AG09319 (cell line): Measurements from ENCODE around the gene VANGL2.

ENCODE experiments used
- DNase-seq: peaks from one replicate; pipeline ENCODE4 v3.0.0-alpha.2; 2010; ENCODE audit warnings: low read depth; ENCODE audit errors: extremely low read depth
- TF ChIP-seq, protein P1 (sequence below): IDR thresholded peaks from 2 replicates; pipeline ENCODE4 v1.5.1; 2011; ENCODE audit warnings: low read depth, mild to moderate bottlenecking, inconsistent platforms, low read length, moderate library complexity

The VANGL2 gene

DNA sequence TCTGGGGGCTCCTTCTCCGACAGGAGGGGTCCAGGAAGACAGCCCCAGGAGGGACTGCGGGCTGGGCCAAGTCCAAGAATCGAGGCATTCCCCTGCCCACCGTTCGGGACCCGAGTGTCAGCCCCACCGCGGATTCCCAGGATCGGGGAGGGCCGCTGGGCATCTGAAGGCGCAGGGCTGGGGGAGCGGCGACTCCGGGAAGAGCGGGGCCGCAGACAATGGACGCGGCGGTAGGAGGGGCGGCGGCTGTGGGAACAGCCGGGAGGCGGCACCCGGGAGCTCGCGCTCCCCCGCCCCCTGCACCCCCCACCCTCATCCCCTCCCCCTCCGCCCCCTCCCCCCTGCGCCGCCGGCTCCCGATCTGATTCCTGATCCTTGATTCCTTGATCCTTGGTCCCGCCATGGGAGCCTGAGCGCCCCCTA, at the start of gene VANGL2:
Gene VANGL2 (plus strand): TSS at position 342 of the 423 bp plus-strand sequence. CDS start 15,274 bp downstream, outside the sequence.
- TF ChIP-seq, protein P1, sequence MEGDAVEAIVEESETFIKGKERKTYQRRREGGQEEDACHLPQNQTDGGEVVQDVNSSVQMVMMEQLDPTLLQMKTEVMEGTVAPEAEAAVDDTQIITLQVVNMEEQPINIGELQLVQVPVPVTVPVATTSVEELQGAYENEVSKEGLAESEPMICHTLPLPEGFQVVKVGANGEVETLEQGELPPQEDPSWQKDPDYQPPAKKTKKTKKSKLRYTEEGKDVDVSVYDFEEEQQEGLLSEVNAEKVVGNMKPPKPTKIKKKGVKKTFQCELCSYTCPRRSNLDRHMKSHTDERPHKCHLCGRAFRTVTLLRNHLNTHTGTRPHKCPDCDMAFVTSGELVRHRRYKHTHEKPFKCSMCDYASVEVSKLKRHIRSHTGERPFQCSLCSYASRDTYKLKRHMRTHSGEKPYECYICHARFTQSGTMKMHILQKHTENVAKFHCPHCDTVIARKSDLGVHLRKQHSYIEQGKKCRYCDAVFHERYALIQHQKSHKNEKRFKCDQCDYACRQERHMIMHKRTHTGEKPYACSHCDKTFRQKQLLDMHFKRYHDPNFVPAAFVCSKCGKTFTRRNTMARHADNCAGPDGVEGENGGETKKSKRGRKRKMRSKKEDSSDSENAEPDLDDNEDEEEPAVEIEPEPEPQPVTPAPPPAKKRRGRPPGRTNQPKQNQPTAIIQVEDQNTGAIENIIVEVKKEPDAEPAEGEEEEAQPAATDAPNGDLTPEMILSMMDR: no peak
- no peak for DNase-seq

DNA sequence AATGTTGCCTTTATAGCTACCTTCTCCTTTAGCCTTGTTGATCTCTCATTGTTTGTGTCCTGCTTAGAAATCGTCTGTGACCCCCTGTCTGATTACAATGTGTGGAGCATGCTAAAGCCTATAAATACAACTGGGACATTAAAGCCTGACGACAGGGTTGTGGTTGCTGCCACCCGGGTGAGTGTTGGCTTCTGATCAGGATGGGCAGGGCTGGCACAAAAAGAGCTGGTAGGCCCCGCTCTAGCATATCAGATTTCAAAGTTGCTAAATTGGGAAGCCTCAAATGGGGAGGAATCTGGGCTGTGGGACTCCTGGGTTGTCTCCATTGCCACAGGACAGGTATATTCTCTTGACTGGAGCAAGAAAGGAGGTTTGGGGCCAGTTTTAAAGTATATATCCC, 48.7 kb upstream of the VANGL2 start:
- TF ChIP-seq, protein P1: no peak
- no peak for DNase-seq

DNA sequence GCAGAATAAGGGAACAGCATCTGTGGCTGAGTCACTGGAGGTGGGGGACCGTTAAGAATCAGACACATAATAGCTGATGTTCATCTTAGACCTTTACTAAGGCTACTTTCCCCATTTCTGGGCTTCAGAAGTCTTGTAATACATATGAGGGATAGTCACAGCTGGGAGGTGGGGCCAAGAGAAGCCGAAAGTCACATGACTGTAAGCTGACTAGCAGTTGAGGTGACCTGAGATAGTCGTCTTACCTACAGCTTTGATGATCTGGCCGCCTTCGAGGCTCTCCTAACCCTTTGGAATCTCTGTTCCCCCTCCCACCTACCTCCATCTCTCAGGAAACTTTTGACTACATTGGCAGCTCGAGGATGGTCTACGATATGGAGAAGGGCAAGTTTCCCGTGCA, 47.8 kb upstream of the VANGL2 start:
- TF ChIP-seq, protein P1: no peak
- no peak for DNase-seq

DNA sequence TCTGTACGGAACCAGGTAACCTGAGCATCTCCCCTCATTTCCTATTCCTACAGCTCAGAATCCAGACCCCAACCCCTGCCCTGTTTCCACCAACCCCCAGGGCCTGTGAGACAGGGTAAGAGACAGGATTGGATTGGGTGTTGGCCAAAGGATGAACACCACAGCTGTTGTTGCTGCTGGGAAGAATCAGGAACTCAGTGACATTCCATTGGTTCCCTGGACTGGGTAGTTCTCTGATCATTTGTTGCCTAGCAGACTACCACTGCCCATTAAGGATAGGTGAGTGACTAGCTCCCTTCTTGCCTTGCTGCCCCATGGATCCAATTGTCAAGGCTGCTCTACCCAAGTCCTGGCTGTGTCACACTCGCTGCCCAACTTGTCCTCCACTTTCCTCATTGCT, 47.1 kb upstream of the VANGL2 start:
- TF ChIP-seq, protein P1: no peak
- no peak for DNase-seq

DNA sequence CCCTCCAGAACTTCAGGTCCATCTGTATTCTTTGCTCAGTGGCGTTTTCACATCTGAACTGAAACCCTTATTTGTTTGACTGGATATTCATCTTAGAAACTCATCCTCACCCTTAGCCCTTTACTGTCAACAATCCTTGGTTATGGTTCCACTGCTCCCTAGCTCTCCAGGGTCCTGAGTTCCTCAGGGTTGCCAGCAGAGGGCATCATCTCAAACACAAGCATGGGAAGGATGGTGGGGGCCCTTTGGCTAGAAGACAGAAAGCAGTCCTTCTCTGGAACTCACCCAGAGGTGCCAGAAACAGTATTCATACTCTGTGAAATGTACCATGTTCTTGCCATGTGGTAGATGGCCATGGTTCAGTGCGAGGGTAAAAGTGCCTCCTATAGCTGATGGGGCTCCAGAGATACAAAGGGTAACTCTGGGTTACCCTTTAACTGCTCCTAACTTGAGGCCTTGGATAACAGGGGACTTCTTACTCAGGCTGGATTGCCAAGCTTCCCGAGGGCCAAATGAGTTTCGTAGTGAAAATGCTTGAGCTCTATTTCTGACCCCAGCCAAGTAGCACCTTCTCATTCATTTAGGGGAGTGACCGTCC, 45.9 kb upstream of the VANGL2 start:
- TF ChIP-seq, protein P1: peak; percentile 38
- DNase-seq: no peak

DNA sequence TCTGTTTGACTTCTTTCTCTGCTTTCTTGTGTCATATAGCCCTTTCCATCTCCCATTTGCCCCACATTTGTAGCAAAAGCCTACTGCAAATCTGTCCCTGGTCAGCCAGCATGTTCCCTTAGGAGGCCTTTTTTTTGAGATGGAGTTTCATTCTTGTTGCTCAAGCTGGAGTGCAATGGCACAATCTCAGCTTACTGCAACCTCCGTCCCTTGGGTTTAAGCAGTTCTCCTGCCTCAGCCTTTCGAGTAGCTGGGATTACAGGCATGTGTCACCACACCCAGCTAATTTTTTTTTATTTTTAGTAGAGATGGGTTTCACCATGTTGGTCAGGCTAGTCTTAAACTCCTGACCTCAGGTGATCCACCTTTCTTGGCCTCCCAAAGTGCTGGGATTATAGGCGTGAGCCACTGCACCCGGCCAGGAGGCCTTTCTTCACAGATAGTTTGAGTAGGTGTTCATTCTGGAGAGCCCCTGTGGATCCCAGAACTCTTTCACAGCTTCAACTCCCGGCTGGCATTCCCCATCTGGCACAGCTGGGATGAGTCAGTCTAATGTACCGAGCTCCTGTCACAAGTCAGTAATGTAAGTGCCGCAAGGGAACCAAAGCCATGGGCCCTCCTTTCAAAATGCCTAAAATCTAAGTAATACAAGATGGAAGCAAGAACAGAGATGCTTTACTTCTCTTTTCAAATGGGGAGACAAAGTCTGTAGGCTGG, 42.9 kb upstream of the VANGL2 start:
- TF ChIP-seq, protein P1: no peak
- no peak for DNase-seq

DNA sequence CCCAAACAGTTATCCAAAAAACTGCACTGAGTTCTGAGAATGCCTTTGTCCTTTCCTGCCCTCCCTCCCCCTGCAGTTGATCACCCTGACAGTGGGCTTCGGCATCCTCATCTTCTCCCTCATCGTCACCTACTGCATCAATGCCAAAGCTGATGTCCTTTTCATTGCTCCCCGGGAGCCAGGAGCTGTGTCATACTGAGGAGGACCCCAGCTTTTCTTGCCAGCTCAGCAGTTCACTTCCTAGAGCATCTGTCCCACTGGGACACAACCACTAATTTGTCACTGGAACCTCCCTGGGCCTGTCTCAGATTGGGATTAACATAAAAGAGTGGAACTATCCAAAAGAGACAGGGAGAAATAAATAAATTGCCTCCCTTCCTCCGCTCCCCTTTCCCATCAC, 42.3 kb upstream of the VANGL2 start:
- TF ChIP-seq, protein P1: no peak
- DNase-seq: no peak
